Effector memory CD8-positive, alpha-beta T cell (primary cell): ENCODE results near the gene MPC1L.
A peak's percentile ranks its signal among the peaks of the same experiment; 100 is the strongest.
"Not testable (repeated sequence)": the region's sequence is repeated elsewhere in the genome, so short reads cannot be mapped to it uniquely, and the experiment has no call there.

ENCODE experiments used
- ATAC-seq: fragments of 150-1000 bp; cut with Tn5 transposase; replicated peaks from 2 replicates; pipeline ENCODE4 v1.10.0; 2021; ENCODE audit warnings: mild to moderate bottlenecking, moderate library complexity
- DNase-seq, 3 experiments: peaks; one replicate each; pipeline ENCODE4 v3.0.0; 2021
- H3K27ac Mint-ChIP-seq, 2 donors: one replicate each; pipeline ENCODE4 v1.8.0; 2022; ENCODE audit warnings: mild to moderate bottlenecking in 2 of 2, mixed read lengths in 2 of 2, moderate library complexity in 2 of 2
- H3K27me3 Mint-ChIP-seq, 2 donors: one replicate each; pipeline ENCODE4 v1.8.0; 2022; ENCODE audit warnings: mixed read lengths in 2 of 2
- H3K36me3 Mint-ChIP-seq: one replicate; pipeline ENCODE4 v1.8.0; 2022; ENCODE audit warnings: mild to moderate bottlenecking, moderate library complexity, mixed read lengths; ENCODE audit not compliant: insufficient read depth
- H3K4me1 Mint-ChIP-seq, 2 donors: one replicate each; pipeline ENCODE4 v1.8.0; 2022; ENCODE audit warnings: low read depth in 2 of 2, mixed read lengths in 2 of 2
- H3K4me3 Mint-ChIP-seq, 2 donors: one replicate each; pipeline ENCODE4 v1.8.0; 2022; ENCODE audit warnings: mild to moderate bottlenecking in 2 of 2, mixed read lengths in 2 of 2, moderate library complexity in 2 of 2
- H3K9me3 Mint-ChIP-seq, 2 donors: one replicate each; pipeline ENCODE4 v1.8.0; 2022; ENCODE audit warnings: mixed read lengths in 2 of 2
- total RNA-seq, 9 experiments: gene quantifications; one replicate each; lab custom pipeline; 2026; lab: John Stamatoyannopoulos, UW

The MPC1L gene
- 0 to 0.17 (median 0) reads per million in 9 experiments for total RNA-seq

DNA sequence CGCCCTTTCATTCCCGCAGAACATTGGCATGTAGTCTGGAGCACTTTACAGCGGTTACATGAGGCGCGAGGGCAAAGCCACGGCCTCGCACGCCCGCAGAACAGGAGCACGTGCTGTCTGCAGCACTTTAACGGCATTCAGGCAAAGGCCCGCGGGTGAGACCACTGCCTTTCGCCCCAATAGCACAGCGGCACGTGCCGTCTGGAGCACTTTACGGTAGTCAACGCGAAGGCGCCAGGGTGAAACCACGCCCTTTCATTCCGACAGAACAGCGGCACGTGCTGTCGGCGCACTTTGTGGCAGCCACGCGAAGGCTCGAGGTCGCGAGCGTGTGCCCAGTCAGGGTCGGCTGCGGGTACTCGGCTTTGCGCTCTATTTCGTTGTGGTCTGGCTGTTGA is at the start of gene MPC1L:
Gene MPC1L (plus strand): TSS at position 290 of the 398 bp plus-strand sequence. CDS start 138 bp downstream, outside the sequence.
- DNase-seq: no peak
- Mint-ChIP-seq H3K36me3 (peaks cover 14% of the 10 kb centered on the region), H3K27me3 (no peaks in the 10 kb centered on the region), H3K27ac (no peak within 1 kb of the TSS), H3K4me1 (no peaks in the 10 kb centered on the region), H3K4me3 (no peak within 1 kb of the TSS), H3K9me3 (no peaks in the 10 kb centered on the region)
- ATAC-seq: no peak

DNA sequence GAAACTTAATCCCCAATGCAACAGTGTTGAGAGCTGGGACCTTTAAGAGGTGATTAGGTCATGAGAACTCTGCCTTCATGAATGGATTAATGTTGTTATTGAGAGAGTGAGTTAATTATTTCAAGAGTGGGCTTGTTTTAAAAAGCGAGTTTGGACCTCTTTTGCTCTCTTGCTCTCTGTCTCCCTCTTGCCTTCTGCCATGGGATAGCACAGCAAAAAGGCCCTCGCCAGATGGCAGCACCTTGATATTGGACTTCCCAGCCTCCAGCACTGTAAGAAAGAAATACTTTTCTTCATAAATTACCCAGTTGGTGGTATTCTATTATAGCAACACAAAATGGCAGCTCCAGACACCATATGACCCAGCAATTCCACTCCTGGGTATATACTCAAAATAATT is 49.5 kb upstream of the MPC1L start:
- Mint-ChIP-seq H3K36me3 (no peaks in the 10 kb centered on the region), H3K27ac (no peak overlapping the region), H3K4me1 (peaks cover 0 to 7% of the 10 kb centered on the region in 2 donors), H3K9me3 (no peaks in the 10 kb centered on the region), H3K4me3 (no peak overlapping the region), H3K27me3 (no peaks in the 10 kb centered on the region)
- DNase-seq (peak; percentile 5 to 31 (median 15)), ATAC-seq (peak; percentile 77)

DNA sequence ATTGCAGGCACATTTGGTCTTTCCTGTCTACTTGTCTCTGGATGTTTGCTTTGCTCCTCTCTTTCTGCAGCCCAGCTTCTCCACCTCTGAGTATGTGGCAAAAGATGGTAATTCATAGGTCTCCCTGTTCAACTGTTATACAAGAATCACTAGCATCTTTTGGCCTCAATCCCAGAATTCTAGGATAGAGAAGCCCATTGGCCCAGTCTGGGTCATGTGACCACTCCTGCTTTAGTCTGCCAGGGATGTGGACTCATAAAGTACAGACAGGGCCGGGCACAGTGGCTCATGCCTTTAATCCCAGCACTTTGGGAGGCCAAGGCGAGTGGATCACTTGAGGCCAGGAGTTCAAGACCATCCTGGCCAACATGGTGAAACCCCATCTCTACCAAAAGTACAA is 47.8 kb upstream of the MPC1L start:
- DNase-seq, H3K36me3 Mint-ChIP-seq, H3K9me3 Mint-ChIP-seq, ATAC-seq, H3K27me3 Mint-ChIP-seq, H3K27ac Mint-ChIP-seq, H3K4me1 Mint-ChIP-seq, H3K4me3 Mint-ChIP-seq: not testable (repeated sequence)

DNA sequence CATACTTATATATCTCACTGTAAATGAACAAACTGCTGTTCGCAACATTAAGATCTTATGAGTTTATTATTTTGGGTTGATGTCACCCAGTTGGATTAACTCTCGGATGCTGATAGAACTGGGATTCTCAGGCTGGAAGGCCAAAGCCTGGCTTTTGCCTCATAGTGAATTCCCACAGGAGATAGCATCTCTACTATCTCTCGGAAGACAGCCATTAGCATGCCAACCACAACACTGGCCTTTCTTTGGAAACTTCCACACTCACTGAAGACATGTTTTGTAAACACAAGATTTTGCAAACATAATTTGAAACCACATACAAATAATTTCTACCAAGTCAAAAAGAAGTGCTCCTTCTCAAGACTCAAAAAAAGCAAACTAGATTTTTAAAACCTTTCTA is 46.9 kb upstream of the MPC1L start:
- no peak for ATAC-seq
- no peak for DNase-seq
- H3K36me3 Mint-ChIP-seq: peaks cover 3% of the 10 kb centered on the region
- no peak overlapping the region for H3K4me3 Mint-ChIP-seq
- H3K27me3 Mint-ChIP-seq: no peaks in the 10 kb centered on the region
- no peak overlapping the region for H3K27ac Mint-ChIP-seq
- peaks cover 4 to 7% of the 10 kb centered on the region in 2 donors for H3K4me1 Mint-ChIP-seq
- H3K9me3 Mint-ChIP-seq: no peaks in the 10 kb centered on the region

DNA sequence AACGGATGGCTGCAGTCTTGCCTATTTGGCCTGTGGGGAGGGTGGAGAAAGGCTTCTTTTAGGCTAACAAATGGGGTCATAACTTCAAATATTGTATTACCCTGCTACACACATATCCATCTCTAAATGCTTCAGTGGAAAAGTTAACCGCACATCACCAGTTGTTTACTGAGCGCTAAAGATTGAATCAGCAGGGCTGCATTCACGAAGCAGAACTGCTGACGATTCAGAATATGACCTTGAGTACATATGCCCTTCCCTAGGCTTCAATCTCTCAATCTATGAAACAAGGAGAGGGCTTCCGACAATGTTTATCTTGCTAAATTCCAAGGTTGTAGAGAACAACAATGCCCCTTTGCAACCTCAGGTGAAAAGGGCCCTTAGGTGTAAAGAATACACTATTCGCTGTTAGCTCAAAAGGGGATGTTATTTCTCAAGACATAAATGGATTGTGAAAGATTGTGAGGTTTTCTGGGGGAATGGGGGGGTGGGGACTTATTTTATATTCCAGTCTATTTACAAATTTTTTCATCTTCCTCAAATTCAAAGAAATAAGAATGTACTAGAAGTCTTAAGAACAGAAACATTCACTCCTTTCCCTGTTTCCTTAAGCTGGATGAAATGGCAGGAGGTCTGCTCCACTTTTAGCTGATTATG is 45.1 kb upstream of the MPC1L start:
- Mint-ChIP-seq H3K4me1 (peaks cover 12 to 17% of the 10 kb centered on the region in 2 donors), H3K36me3 (peaks cover 3% of the 10 kb centered on the region), H3K4me3 (no peak overlapping the region), H3K27me3 (no peaks in the 10 kb centered on the region), H3K9me3 (no peaks in the 10 kb centered on the region), H3K27ac (no peak overlapping the region)
- no peak for DNase-seq
- no peak for ATAC-seq

DNA sequence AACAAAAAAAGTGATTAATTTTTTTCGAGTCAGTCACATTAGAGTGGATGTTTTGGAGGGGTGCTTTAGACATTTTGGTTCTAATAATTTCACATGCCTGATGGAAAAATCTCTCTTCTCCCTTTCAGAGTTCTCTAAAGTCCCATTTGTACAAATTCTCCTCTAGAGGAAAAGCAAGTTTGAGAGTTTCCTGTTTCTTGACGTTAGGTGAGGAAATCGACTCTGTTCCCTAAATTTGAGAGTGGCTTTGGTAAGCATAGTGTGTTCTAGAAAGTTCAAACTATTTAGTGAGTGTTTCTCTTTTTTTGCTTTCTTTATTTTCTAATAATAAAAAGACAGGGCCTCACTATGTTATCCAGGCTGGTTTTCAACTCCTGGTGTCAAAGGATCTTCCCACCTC is 44.1 kb upstream of the MPC1L start:
- Mint-ChIP-seq H3K36me3 (peaks cover 3% of the 10 kb centered on the region), H3K9me3 (no peaks in the 10 kb centered on the region), H3K4me3 (no peak overlapping the region), H3K4me1 (peaks cover 18 to 25% of the 10 kb centered on the region in 2 donors), H3K27me3 (no peaks in the 10 kb centered on the region), H3K27ac (no peak overlapping the region)
- no peak for DNase-seq
- ATAC-seq: no peak

DNA sequence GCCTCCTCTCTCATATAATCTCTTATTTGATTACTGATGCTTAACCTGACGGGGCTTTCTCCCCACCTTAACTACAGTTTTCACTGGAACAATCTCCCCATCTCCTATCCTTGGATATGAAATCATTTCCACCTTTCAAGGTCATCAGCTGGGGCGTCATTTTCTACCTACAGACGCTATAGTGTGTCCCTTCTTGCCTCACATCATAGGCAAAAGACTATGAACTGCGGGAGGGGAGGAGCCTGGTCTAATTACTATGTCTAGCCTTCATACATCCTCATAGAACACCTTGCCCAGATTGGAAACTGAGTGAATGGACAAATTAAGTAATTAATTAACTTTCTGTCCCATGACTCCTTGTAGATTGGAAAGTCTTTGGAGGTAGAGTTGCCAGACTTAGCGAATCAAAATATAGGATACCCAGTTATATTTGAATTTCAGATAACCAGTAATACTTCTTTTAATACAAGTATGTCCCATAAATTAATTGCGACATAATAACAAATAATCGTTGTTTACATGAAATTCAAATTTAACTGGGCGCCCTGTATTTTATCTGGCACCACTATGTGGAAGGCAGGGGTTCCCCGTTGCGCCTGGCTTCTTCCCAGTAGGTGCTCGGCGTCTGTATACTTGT is 43.2 kb upstream of the MPC1L start:
- Mint-ChIP-seq H3K4me1 (peaks cover 18 to 26% of the 10 kb centered on the region in 2 donors), H3K36me3 (peaks cover 3% of the 10 kb centered on the region)

DNA sequence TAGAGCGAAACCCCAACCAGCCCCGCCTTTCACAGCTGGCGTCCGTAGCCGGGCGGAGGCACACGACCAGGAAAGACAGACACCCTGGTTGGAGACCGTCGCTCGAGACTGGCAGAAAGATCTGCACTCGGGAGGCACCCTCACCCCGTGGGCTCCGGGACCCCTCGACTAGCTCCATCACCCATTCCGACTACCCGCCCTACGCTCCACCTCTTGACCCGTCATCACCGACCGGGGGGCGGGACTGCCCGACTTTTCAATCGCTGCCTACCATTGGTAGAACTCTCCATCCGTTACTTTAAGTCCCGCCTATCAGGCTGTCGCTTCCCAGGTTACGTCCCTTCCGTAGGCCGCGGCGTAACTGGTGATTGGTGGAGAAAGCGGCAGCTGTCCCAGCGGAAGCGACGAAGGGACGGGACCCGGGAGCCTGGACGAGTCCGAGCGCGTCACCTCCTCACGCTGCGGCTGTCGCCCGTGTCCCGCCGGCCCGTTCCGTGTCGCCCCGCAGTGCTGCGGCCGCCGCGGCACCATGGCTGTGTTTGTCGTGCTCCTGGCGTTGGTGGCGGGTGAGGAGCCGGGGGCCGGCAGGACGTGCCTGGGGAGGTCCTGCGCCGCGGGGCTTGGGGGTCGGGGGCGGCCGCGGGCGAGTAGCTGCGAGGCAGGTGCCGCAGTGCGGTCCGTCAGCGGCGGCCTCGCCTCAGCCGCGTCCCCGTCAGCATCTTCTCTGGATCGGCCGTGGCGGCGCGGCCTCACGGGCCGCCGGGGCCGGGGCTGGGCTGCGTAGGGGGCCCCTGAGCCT is 42.5 kb upstream of the MPC1L start, which contains the start of gene ATP6AP2:
Gene ATP6AP2 (plus strand): TSS at position 434 of the 799 bp plus-strand sequence. CDS start 96 bp downstream, at position 530.
- peak; percentile 90 for ATAC-seq
- peak within 1 kb of the TSS; percentile 98 to 99 for H3K27ac Mint-ChIP-seq
- H3K27me3 Mint-ChIP-seq: no peaks in the 10 kb centered on the region
- H3K4me3 Mint-ChIP-seq: peak within 1 kb of the TSS; percentile 96 to 97
- peak; percentile 83 to 86 (median 86) for DNase-seq
- no peaks in the 10 kb centered on the region for H3K9me3 Mint-ChIP-seq
- H3K4me1 Mint-ChIP-seq: peaks cover 18 to 30% of the 10 kb centered on the region in 2 donors
- peaks cover 3% of the 10 kb centered on the region for H3K36me3 Mint-ChIP-seq

More for the DNA sequence above, 43.2 kb upstream of the MPC1L start:
- H3K4me3 Mint-ChIP-seq: peak overlapping the region; percentile 96 to 97
- peak overlapping the region; percentile 98 to 99 for H3K27ac Mint-ChIP-seq
- H3K27me3 Mint-ChIP-seq: no peaks in the 10 kb centered on the region
- DNase-seq: no peak
- H3K9me3 Mint-ChIP-seq: no peaks in the 10 kb centered on the region
- peak; percentile 46 for ATAC-seq

DNA sequence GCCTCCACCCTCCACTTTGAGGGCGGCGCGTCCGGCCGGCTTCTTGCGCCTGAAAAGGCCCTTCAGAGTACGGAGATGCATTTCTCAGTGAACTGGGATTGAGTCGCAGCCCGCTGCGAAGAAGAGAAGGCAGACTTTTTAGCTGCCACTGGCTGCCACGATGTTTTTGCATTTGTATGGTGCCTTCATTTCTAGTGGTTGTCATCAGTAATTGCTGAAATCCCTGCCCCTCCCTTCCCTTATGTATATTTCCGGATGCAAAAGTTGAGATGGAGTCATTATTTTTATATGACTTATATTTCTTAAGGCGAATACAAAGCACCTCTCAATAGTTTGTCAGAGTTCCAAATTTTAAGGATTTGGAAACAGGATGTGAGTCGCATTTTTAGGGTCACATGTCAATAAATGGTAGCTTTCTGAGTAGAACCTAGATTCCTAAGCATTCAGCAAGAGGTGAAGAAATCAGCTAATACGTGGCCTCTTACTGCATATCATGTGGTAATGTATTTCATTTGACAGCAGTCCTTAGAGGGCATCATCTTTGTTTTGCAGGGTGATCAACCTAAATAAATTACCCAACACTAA is 41.8 kb upstream of the MPC1L start:
- H3K27me3 Mint-ChIP-seq: no peaks in the 10 kb centered on the region
- H3K9me3 Mint-ChIP-seq: no peaks in the 10 kb centered on the region
- H3K4me1 Mint-ChIP-seq: peaks cover 23 to 37% of the 10 kb centered on the region in 2 donors
- DNase-seq (peak in 2 of 3 experiments; percentile 5 to 23), ATAC-seq (peak; percentile 16)
- H3K4me3 Mint-ChIP-seq: peak overlapping the region; percentile 96 to 97
- peak overlapping the region; percentile 98 to 99 for H3K27ac Mint-ChIP-seq
- H3K36me3 Mint-ChIP-seq: peaks cover 3% of the 10 kb centered on the region

DNA sequence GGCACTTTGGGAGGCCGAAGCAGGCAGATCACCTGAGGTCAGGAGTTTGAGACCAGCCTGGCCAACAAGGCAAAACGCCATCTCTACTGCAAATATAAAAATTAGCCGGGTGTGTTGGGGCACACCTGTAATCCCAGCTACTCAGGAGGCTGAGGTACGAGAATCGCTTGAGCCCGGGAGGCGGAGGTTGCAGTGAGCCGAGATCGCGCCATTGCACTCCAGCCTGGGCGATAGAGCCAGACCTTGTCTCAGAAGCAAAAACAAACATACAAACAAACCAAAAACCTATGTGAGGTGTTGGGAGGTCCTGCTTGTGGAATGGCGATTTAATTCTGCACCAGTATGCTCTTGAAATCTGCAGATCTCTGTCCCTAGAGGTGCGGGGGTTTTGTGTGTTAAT is 41.0 kb upstream of the MPC1L start:
- not testable (repeated sequence) for ATAC-seq, H3K27me3 Mint-ChIP-seq, DNase-seq, H3K36me3 Mint-ChIP-seq, H3K9me3 Mint-ChIP-seq, H3K27ac Mint-ChIP-seq
- Mint-ChIP-seq H3K4me3 (peak overlapping the region; percentile 96 to 97), H3K4me1 (peaks cover 23 to 37% of the 10 kb centered on the region in 2 donors)

DNA sequence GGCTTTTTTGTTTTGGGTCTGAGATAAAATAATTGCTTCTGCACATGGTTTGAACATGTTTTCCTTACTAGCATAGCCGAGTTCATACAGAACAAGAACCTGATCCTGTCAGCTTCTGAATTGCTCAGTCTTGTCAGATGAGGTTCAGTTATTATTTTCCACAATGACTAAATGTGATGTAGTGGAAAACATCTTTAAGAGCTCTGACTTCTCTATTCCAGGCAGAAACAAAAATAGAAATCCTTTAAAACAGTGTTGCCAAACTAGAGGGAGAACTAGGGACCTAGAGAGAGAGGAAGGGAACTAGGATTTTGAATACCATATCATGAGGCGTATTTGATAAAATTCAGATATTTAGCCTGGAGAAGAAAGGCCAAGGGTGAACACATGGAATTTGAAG is 40.4 kb upstream of the MPC1L start:
- ATAC-seq (no peak), DNase-seq (no peak)
- H3K27ac Mint-ChIP-seq: peak overlapping the region in 1 of 2 donors; percentile 8
- no peaks in the 10 kb centered on the region for H3K9me3 Mint-ChIP-seq
- peak overlapping the region in 1 of 2 donors; percentile 58 for H3K4me3 Mint-ChIP-seq
- H3K27me3 Mint-ChIP-seq: no peaks in the 10 kb centered on the region
- peaks cover 23 to 37% of the 10 kb centered on the region in 2 donors for H3K4me1 Mint-ChIP-seq
- H3K36me3 Mint-ChIP-seq: peaks cover 3% of the 10 kb centered on the region

DNA sequence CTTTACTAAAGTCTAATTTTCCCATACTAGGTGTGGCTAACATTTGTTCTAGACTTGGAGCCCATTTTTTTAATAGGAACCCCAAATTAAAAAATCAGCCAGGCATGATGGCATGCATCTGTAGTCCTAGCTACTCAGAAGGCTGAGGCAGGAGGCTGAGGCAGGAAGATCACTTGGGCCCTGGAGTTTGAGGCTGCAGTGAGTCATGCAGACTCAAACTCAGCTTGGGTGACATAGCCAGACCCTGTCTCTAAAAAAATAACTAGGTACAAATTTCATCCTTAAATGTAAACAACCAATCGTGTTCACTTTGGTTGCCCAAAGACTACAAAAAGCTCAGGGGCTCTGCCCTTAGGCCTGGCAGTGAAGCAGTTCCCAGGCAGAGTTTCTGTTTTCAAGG is 35.6 kb upstream of the MPC1L start:
- ATAC-seq, DNase-seq, H3K9me3 Mint-ChIP-seq, H3K4me3 Mint-ChIP-seq, H3K27me3 Mint-ChIP-seq, H3K27ac Mint-ChIP-seq: not testable (repeated sequence)
- Mint-ChIP-seq H3K36me3 (peaks cover 32% of the 10 kb centered on the region), H3K4me1 (peaks cover 17 to 35% of the 10 kb centered on the region in 2 donors)
